NCI-H2107 treated with DMSO at 0.1 percent for 48 hours (cell line): Measurements from ENCODE around the gene NDST1.
"Not testable (repeated sequence)": the region's sequence is repeated elsewhere in the genome, so short reads cannot be mapped to it uniquely, and the experiment has no call there.

ENCODE experiments used
- DNase-seq: peaks from one replicate; lab custom pipeline; 2025; ENCODE audit not compliant: unreplicated experiment; lab: John Stamatoyannopoulos, UW

NDST1 gene

DNA sequence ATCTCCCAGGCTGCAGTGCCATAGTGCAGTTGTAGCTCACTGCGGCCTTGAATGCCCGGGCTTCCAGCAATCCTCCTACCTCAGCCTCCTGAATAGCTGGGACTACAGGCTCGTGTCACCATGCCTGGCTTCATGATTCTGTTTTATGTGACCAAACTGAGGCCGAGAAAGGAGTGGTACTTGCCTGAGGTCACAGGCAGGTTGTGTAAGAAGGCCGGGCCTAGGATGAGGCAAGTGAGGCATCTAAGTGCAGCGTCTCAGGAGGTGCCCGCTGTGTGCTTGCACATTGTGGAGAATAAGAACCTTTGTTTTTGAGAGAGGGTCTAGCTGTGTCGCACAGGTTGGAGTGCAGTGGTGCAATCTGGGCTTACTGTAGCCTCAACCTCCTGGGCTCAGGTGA lies 2.1 kb upstream of the NDST1 start:
- DNase-seq: no peak

GRCh38 chr5:150506571-150507473 lies 1.1 kb upstream of the NDST1 start:
- DNase-seq: no peak

- DNase-seq: no peak
Measured at GRCh38 chr5:150508277-150508640, 328 bp downstream of the NDST1 start.

GRCh38 chr5:150508828-150509227 lies 897 bp downstream of the NDST1 start:
- DNase-seq: no peak

DNA sequence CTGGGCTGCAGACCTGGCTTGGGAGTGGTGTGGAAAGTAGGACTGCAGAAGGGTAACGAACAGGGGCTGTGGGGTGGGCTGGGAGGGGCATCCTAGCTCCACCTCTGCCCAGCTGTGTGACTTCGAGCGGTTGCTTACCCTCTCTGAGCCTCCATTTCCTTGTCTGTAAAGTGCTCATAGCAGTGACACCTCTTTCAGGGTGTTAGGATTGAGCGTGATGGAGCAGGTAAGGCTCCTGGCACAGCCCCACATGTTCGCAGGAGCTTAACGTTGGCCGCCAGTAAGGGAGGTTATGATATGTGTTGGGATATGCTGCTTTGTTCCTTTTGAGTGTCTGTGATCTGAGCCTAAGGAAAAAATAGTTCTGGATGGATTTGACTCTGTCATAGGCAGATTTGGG lies 2.1 kb downstream of the NDST1 start:
- DNase-seq: no peak

DNA sequence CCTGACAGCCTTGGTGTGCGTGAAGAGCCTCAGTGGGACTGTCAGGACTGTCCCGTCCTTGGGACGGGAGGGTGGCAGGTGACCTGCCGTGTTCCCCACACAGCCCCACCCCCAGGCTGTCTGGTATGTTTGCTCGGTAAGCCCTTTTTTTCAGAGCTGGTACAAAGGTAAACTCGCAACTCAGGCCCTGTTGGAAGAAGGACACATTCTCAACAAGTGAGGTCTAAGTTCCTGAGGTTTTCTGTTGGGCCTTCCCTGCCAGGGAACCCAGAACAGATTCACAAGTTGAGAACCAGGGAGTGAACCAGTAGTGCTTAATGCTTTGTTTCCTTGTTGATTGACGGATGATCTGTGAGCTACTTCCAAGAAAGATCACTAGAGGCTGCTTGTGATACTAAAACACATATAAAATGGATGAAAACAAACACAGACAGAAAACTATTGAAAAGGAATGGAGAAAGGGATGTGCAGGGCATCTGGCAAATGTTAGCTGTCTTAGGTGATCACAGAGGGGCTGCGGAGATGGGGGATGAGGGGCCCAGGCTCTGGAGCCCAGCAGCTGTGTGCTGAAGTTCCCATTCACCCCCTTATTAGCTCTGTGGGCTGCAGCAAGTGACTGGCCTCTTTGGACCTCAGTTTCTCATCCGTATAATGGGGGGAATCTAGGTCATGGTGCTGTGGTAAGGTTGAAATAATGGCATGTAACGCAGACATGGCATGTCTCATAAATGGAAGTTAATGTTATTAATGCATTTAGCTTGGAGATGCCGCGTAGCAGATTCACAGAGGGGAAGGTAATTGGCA lies 2.7 kb downstream of the NDST1 start:
- no peak for DNase-seq

DNA sequence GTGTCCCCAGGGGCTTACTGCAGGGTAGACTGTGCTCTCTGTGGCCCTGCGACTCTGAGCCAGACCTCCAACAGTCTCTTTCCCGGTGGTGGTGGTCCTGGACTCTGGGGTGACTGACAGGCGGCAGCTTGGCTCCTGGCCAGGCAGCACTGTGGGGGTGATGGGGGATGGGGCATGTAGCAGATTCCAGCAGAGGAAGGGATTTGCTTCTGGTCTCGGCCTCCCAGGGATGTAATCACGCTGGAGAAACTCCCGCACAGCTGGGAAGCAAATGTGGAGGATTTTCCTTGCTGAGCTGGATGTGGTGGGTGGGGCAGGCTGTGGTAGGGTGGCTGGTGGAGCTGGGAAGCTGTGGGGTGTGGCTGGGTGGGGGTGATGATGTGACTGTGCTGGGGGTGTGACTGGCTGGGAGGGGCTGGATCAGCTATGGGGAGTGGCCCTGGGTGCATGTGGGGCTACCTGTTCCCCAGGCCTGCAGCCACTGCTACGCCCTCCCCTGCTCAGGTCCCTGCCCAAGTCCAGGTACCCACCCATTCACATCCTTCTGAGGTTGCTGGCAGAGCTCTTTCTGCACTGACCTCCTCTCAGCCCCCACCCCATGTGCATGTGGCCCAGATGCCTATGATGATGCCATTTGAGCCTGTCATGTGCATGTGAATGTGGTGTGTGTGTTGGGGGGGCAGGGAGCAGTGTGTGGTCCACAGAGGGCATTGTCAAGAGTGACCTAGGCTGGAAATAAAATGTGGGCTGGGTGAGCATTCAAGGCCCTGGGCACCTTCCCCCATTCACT lies 3.8 kb downstream of the NDST1 start:
- no peak for DNase-seq

DNA sequence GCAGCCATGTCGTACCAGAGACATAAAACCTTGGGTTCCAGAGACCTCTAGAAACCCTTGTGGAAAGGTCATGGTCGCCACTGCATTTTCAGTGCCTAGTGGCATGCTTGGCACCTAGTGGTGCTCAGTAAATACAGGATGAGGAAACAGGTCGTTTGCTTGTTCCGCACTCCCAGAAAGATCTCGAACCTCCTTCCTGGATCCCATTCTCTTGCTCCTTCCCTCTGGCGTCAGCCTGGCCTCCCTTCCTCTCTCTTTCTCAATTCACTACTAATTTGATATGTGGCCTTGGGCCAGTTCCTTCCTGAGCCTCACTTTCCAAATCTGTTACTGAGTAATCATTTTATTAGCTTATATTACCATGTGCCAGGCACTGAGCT lies 4.4 kb downstream of the NDST1 start:
- DNase-seq: no peak

GRCh38 chr5:150513375-150514309 lies 5.7 kb downstream of the NDST1 start:
- no peak for DNase-seq

GRCh38 chr5:150514708-150515211 lies 6.8 kb downstream of the NDST1 start:
- peak; percentile 18 for DNase-seq

- DNase-seq: no peak
Measured at GRCh38 chr5:150515446-150515845, 7.5 kb downstream of the NDST1 start.

DNA sequence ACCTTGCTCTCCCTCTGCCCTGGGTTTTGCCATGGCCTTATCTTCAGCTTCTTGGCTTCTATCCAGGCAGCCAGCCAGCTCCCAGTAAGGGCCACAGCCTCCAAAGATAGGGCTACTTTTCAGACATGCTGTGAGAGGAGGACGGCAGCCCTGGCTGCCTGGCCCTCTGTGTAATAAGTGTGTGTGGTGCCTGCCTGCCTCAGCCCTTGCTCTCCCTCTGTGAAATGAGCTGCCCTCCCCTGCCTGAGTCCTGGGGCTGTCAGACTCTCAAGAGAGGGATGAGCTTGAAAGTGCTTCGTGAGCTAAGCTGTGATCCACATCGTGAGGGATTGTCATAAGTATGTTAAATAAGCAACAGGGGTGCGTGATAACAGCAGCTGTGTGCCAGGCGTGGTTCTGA lies 8.1 kb downstream of the NDST1 start:
- no peak for DNase-seq

DNA sequence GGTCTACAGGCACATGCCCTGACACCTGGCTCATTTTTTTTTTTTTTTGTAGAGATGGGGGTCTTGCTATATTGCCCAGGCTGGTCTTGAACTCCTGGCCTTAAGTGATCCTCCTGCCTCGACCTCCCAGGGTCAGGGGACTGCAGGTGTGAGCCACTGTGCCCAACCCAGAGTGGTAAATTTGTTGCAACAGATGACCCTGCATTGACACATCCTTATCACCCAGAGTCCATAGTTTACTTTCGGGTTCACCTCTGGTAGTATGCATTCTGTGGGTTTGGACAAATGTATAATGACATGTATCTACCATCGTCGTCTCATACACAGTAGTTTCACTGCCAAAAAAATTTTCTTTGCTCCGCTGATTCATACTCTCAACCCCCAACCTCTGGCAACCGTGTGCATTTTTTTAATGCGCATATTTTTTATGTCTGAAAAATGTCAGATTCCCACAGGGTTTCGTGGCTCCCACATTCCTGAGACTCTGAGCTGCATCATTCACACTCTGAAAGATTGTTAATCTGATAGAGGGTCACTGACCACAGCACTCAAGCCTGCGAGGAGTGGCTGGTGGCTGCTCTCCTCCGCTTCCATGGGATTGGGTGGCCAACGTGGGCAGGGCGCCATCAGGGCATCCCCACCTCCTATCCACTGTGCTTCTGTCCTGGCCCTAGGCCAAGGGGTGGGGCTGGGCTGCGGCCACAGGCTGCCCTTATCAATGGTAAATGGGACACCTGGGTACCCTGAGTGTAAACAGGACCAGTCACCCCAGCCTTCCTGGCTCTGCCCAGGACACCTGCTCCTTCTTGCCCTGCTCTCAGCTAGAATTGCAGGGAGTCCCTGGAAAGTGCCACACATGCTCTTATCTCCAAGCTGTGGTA lies 9.6 kb downstream of the NDST1 start:
- no peak for DNase-seq

- DNase-seq: not testable (repeated sequence)
Measured at GRCh38 chr5:150518712-150519559, 11.0 kb downstream of the NDST1 start.

DNA sequence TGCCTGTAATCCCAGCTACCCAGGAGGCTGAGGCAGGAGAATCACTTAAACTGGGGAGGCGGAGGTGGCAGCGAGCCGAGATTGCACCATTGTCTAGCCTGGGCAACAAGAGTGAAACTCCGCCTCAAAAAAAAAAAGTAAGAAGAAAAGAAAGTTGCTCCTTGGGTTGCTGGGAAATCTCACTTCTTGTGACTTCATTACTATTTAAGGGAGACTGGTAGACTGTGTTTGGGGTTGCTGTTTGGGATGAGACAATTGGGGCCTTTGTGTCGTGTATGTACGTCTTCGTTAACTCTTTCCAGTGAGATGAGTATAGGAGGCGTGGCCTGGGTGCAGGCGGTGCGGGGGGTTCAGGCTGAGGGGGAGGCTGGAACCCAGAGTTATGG lies 11.6 kb downstream of the NDST1 start:
- DNase-seq: no peak

- no peak for DNase-seq
Measured at GRCh38 chr5:150519978-150520377, 12.0 kb downstream of the NDST1 start.

DNA sequence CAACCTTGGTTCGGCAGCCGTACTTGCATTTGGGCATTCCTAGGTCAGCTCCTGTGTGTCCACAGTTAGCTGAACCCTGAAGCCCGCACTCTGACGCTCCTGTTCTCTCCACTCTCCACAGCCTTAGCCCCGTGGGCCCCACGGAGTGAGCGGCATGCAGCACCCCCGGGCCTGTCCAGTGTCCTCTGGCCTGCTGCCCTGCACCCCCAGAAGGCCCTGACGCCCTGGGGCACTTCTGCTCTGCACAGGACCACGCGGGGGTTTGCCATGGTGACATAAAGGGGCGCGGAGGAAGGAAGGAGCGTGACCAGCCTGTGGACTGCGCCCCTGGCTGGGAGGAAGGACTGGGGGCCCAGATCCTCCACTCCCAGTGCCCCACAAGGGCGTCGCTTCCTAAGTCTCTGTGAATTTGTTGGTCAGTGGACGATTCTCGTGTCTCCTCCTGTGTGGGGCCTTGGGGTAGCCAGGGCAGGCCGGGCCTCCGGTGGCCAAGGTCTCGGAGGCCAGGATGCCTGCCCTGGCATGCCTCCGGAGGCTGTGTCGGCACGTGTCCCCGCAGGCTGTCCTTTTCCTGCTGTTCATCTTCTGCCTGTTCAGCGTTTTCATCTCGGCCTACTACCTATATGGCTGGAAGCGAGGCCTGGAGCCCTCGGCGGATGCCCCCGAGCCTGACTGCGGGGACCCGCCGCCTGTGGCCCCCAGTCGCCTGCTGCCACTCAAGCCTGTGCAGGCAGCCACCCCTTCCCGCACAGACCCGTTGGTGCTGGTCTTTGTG lies 13.0 kb downstream of the NDST1 start:
- DNase-seq: no peak

GRCh38 chr5:150521522-150521817 lies 13.5 kb downstream of the NDST1 start:
- no peak for DNase-seq
